Stimulated activated CD8-positive, alpha-beta memory T cell treated with anti-CD3 and anti-CD28 coated beads, Interleukin-4, amount 100 ng/mL, for 24 hours (primary cell): ENCODE measurements around the gene LY6G6C.

Experiments used
- DNase-seq: peaks from one replicate; pipeline ENCODE4 v3.0.0-alpha.2; 2020; ENCODE audit warnings: low read depth

LY6G6C gene

GRCh38 chr6:31721351-31722020 lies at the start of gene LY6G6C:
LY6G6C (minus strand) TSS chr6:31721746; CDS start chr6:31721679, 67 bp downstream.
- DNase-seq = no peak

GRCh38 chr6:31770860-31771259 lies 49.3 kb upstream of the LY6G6C start:
- no peak for DNase-seq

GRCh38 chr6:31769684-31770371 lies 48.3 kb upstream of the LY6G6C start:
- peak; percentile 66 for DNase-seq

GRCh38 chr6:31768363-31769257 lies 47.1 kb upstream of the LY6G6C start:
- no peak for DNase-seq

GRCh38 chr6:31767096-31767645 lies 45.6 kb upstream of the LY6G6C start:
- no peak for DNase-seq

- no peak for DNase-seq
These were observed 44.6 kb upstream of the LY6G6C start for GRCh38 chr6:31765910-31766794.

- no peak for DNase-seq
These were observed 44.0 kb upstream of the LY6G6C start for GRCh38 chr6:31765559-31765909.

- DNase-seq = no peak
These were observed 42.7 kb upstream of the LY6G6C start for GRCh38 chr6:31764198-31764597.

GRCh38 chr6:31763619-31763940 lies 42.0 kb upstream of the LY6G6C start:
- DNase-seq = no peak

- no peak for DNase-seq
These were observed 41.5 kb upstream of the LY6G6C start for GRCh38 chr6:31762878-31763618.

- DNase-seq = no peak
These were observed 40.8 kb upstream of the LY6G6C start, which contains the start of gene SAPCD1 for GRCh38 chr6:31762356-31762755. SAPCD1 (plus strand) TSS chr6:31762656; CDS start chr6:31763055, 399 bp downstream.

GRCh38 chr6:31761343-31761742 lies 39.8 kb upstream of the LY6G6C start:
- no peak for DNase-seq

GRCh38 chr6:31760790-31761189 lies 39.2 kb upstream of the LY6G6C start:
- no peak for DNase-seq

- no peak for DNase-seq
These were observed 36.7 kb upstream of the LY6G6C start for GRCh38 chr6:31758281-31758680.

GRCh38 chr6:31752739-31753319 lies 31.3 kb upstream of the LY6G6C start:
- DNase-seq = no peak

- DNase-seq = no peak
These were observed 29.0 kb upstream of the LY6G6C start for GRCh38 chr6:31750411-31751022.

- DNase-seq = no peak
These were observed 27.9 kb upstream of the LY6G6C start for GRCh38 chr6:31749301-31750036.

- no peak for DNase-seq
These were observed 22.9 kb upstream of the LY6G6C start for GRCh38 chr6:31744422-31744821.

GRCh38 chr6:31742894-31743293 lies 21.3 kb upstream of the LY6G6C start:
- no peak for DNase-seq
